ENCODE results near the gene ASIC2. TPM values are rescaled to one million over a fixed set of nuclear protein-coding genes. Genes with fewer than 3 reads are reported as not detected.
"Not testable (repeated sequence)": the region's sequence is repeated elsewhere in the genome, so short reads cannot be mapped to it uniquely, and the experiment has no call there.

The ASIC2 gene
- total RNA-seq, 2 experiments from 2014 or later: not detected

DNA sequence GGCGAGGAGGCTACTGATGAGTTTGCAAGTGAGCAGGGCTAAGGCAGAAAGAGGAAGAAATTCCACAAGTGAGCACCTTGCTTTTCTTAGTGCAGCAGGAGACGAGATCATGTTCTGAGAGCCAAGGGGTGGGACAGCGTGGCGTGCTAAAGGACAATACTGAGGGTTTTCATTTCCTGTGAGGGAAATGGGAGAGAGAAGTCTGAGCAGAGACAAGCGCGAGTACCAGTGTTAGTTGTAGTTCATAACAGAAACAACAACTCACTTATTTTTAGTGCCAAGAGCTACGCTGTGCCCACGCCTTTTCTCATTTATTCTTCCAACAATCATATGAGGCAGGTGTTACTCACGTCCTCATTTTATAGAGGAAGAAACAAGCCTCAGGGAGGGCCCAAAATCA, 299.1 kb downstream of the ASIC2 start:
- Mint-ChIP-seq H3K27ac (no peak overlapping the region), H3K4me3 (no peak overlapping the region), H3K4me1 (peaks cover 8% of the 10 kb centered on the region), H3K9me3 (ENCODE audit: low read depth) (peaks cover 1% of the 10 kb centered on the region), H3K27me3 (peaks cover 17% of the 10 kb centered on the region), H3K36me3 (no peaks in the 10 kb centered on the region)
- CTCF ChIA-PET: no interaction called here
- DNase-seq (no peak), ATAC-seq (no peak)

DNA sequence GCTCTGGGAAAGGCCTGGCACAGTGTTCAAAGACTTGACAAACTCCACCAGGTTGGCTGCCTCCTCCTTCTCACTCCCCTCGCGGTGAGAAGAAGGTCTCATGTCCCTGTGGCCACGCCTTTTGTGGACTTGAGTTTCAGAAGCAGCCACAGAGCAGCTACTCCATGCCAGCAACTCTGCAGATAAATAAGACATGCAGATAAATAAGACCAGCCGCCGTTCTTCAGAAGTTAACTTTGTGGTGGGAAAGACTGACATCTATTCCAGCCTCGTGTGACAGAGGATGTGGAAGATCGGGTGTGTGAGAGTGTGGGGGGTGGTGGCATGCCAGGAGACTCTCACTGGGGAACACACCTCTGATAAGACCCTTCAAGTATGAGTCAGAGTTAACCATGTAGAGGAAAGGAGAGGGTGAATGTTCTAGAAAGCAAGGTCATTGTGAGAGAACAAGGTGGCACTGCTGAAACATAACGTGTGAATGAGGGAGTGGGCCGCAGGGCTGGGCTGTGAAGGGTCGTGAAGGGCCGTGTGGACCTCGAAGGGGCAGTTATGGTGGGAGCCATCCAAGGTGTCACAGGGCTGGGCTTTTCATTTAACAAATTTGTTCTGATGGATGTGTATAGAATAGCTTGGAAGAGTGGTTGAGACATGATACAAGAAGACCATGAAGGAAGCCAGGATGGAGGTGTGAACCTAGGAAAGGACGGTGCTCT, 300.6 kb downstream of the ASIC2 start:
- Mint-ChIP-seq H3K36me3 (peaks cover 5% of the 10 kb centered on the region), H3K4me1 (peaks cover 4% of the 10 kb centered on the region), H3K27me3 (peaks cover 10% of the 10 kb centered on the region), H3K9me3 (ENCODE audit: low read depth) (peaks cover 7% of the 10 kb centered on the region), H3K4me3 (no peak overlapping the region), H3K27ac (no peak overlapping the region)
- CTCF ChIA-PET: interaction anchor here (0.8 kb wide), 1 partner anchor 56 kb away, joined by 3 read pairs; no protein-coding TSS in a partner anchor
- ATAC-seq (no peak), DNase-seq (no peak)

DNA sequence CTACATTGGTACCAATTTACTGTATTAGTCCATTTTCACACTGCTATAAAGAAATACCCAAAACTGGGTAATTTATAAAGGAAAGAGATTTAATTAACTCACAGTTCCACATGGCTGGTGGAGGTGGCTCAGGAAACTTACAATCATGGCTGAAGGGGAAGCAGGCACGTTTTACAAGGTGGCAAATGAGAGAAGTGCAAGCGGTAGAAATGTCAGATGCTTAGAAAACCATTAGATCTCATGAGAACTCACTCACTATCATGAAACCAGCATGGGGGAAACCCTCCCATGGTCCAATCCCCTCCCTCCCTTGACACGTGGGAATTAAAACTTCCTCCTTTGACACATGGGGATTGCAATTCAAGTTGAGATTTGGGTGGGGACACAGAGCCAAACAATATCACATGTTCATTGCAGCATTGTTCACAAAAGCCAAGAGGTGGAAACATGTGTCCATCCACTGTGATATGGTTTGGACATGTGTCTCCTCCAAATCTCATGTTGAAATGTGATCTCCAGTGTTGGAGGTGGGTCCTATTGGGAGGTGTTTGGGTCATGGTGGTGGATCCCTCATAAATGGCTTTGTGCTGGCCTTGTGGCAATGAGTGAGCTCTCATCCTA, 304.5 kb downstream of the ASIC2 start:
- CTCF ChIA-PET: interaction anchor here (1.8 kb wide), 1 partner anchor 10 kb away, joined by 8 read pairs; no protein-coding TSS in a partner anchor
- no peak for ATAC-seq
- H3K4me1 Mint-ChIP-seq: peaks cover 4% of the 10 kb centered on the region
- no peak for DNase-seq
- H3K36me3 Mint-ChIP-seq: peaks cover 5% of the 10 kb centered on the region
- H3K27me3 Mint-ChIP-seq: peaks cover 16% of the 10 kb centered on the region
- H3K9me3 Mint-ChIP-seq (ENCODE audit: low read depth): peaks cover 12% of the 10 kb centered on the region
- no peak overlapping the region for H3K27ac Mint-ChIP-seq
- H3K4me3 Mint-ChIP-seq: no peak overlapping the region

DNA sequence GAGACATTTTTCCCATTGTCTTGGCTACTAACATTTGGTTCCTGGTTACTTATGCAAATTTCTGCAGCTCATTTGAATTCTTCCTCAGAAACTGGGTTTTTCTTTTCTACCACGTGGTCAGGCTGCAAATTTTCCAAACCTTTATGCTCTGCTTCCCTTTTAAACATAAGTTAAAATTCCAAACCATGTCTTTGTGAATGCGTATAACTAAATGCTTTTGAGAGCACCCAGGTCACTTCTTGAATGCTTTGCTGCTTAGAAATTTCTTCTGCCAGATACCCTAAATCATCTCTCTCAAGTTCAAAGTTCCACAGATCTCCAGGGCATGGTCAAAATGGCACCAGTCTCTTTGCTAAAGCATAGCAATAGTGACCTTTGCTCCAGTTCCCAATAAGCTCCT, 305.2 kb downstream of the ASIC2 start:
- not testable (repeated sequence) for H3K4me3 Mint-ChIP-seq, ATAC-seq, H3K36me3 Mint-ChIP-seq, H3K27ac Mint-ChIP-seq, DNase-seq, H3K4me1 Mint-ChIP-seq
- CTCF ChIA-PET: interaction anchor here (1.3 kb wide), 1 partner anchor 10 kb away, joined by 4 read pairs; no protein-coding TSS in a partner anchor
- peaks cover 16% of the 10 kb centered on the region for H3K27me3 Mint-ChIP-seq
- peaks cover 12% of the 10 kb centered on the region for H3K9me3 Mint-ChIP-seq (ENCODE audit: low read depth)

DNA sequence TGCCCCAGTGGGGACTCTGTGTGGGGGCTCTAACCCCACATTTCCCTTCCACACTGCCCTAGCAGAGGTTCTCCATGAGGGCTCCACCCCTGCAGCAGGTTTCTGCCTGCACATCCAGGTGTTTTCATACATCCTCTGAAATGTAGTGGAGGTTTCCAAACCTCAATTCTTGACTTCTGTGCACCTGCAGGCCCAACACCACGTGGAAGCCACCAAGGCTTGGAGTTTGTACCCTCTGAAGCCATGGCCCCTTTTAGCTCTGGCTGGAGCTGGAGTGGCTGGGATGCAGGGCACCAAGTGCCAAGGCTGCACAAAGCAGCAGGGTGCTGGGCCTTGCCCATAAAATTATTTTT, 305.7 kb downstream of the ASIC2 start:
- not testable (repeated sequence) for DNase-seq, H3K27ac Mint-ChIP-seq, H3K4me1 Mint-ChIP-seq, H3K36me3 Mint-ChIP-seq, ATAC-seq, H3K4me3 Mint-ChIP-seq
- CTCF ChIA-PET: interaction anchor here (1.3 kb wide), 1 partner anchor 11 kb away, joined by 4 read pairs; no protein-coding TSS in a partner anchor
- Mint-ChIP-seq H3K9me3 (ENCODE audit: low read depth) (peaks cover 12% of the 10 kb centered on the region), H3K27me3 (peaks cover 16% of the 10 kb centered on the region)

DNA sequence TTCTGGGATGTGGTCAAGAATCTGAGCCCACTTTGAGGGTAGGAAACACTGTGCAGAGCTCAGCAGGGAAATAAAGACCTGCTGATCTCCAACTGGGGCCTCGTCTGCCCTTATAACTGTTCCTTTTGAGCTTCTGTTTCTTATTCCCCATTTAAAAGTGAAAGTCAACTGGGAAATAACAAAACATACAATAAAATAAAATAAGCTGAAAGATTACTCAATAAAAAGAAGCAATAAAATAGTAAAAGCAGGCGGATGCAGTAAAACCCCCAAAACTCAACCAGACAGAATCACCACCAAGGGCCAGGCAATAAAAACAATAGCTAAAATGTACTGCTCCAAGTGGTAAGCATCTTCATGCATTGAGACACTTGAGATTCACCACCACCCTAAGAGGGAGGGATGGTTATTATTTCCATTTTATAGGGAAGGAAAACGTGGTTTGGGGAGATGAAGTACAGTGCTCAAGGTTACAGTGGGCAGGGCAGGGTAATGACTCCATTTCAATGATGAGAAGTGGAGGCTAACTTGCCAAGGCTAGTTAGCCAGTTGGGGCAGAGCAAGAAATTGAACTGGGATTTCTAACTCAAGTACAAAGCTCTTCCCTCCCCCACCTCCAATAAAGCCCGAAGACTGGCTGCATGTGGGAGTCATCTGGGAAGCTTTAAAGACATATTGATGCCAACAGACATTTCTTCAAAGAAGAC, 307.9 kb downstream of the ASIC2 start:
- Mint-ChIP-seq H3K9me3 (ENCODE audit: low read depth) (peaks cover 17% of the 10 kb centered on the region), H3K4me3 (no peak overlapping the region), H3K27ac (no peak overlapping the region), H3K27me3 (peaks cover 19% of the 10 kb centered on the region), H3K4me1 (no peaks in the 10 kb centered on the region), H3K36me3 (peaks cover 5% of the 10 kb centered on the region)
- CTCF ChIA-PET: interaction anchor here (1.6 kb wide), 1 partner anchor 13 kb away, joined by 6 read pairs; no protein-coding TSS in a partner anchor
- no peak for DNase-seq
- no peak for ATAC-seq

DNA sequence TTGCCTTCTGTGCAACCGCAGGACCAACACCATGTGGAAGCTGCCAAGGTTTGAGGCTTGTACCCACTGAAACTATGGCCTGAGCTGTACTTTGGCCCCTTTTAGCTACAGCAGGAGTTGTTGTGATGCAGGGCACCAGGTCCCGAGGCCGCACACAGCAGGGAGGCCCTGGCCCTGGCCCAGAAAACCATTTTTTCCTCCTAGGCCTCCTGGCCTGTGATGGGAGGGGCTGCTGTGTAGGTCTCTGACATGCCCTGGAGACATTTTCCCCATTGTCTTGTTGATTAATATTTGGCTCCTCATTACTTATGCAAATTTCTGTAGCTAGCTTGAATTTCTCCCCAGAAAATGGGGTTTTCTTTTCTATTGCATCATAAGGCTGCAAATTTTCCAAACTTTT, 311.5 kb downstream of the ASIC2 start:
- H3K27me3 Mint-ChIP-seq: peaks cover 22% of the 10 kb centered on the region
- not testable (repeated sequence) for ATAC-seq; H3K9me3 Mint-ChIP-seq (ENCODE audit: low read depth); H3K27ac Mint-ChIP-seq; H3K4me1 Mint-ChIP-seq; DNase-seq; H3K36me3 Mint-ChIP-seq; H3K4me3 Mint-ChIP-seq
- CTCF ChIA-PET: interaction anchor here (1.2 kb wide), 1 partner anchor 17 kb away, joined by 3 read pairs; no protein-coding TSS in a partner anchor

DNA sequence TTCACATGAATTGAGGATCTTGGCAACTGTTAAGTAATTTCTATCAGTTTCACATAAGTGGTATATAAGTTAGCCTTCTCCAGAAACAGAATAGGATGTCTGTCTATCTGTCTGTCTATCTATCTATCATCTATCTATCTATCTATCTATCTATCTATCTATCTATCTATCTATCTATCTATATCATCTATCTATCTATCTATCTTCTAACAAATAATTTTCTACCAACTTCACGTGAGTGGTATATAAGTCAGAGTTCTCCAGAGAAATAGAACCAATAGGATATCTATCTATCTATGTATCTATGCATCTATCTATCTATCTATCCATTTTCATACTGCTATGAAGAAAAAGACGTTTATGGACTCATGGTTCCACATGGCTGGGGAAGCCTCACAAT, 312.9 kb downstream of the ASIC2 start:
- H3K27me3 Mint-ChIP-seq: peaks cover 22% of the 10 kb centered on the region
- no peaks in the 10 kb centered on the region for H3K4me1 Mint-ChIP-seq
- no peak overlapping the region for H3K4me3 Mint-ChIP-seq
- CTCF ChIA-PET: interaction anchor here (1.9 kb wide), 1 partner anchor 18 kb away, joined by 6 read pairs; no protein-coding TSS in a partner anchor
- peaks cover 5% of the 10 kb centered on the region for H3K9me3 Mint-ChIP-seq (ENCODE audit: low read depth)
- no peak overlapping the region for H3K27ac Mint-ChIP-seq
- DNase-seq: no peak
- no peaks in the 10 kb centered on the region for H3K36me3 Mint-ChIP-seq
- no peak for ATAC-seq

DNA sequence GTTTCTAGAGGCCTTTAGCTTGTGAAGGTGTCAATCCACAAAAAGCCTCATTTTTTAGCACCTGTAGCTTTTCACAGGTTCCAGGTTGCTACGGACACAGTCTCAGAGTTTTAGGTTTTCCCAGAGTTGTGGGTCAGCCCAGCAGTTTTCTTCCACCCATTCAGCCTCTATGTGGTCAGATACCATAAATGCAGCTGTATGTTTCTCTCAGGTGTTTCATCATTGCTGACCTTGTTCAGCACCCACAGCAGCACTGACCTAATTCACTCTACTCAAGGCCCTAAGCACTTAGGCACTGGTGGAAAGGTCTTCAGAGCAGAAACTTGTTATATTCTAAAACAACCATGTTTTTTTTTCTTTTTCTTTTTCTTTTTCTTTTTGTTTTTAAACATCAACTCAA, 316.5 kb downstream of the ASIC2 start:
- no peak for DNase-seq
- Mint-ChIP-seq H3K4me3 (no peak overlapping the region), H3K27me3 (peaks cover 14% of the 10 kb centered on the region), H3K27ac (no peak overlapping the region), H3K9me3 (ENCODE audit: low read depth) (no peaks in the 10 kb centered on the region), H3K4me1 (peaks cover 3% of the 10 kb centered on the region), H3K36me3 (no peaks in the 10 kb centered on the region)
- CTCF ChIA-PET: interaction anchor here (1.1 kb wide), 1 partner anchor 23 kb away, joined by 3 read pairs; no protein-coding TSS in a partner anchor
- no peak for ATAC-seq

DNA sequence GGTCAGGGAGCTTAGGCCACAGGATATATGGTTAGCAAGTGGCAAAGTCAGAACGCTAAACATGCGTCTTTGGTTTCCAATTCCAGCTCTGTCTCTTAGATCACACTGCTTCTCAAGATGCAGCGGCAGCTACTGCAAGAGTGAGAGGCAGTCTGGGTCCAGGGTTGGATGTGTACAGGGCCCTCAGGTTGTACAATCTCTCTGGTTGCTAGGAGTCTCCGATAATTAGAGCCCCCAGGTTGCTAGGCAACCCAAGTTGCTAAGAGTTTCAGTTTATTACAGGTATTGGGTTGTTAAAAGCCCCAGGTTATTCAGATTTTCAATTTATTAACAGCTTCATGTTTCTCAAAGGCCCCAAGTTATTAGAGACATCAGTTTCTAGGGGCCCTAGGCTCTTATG, 317.0 kb downstream of the ASIC2 start:
- DNase-seq: no peak
- CTCF ChIA-PET: interaction anchor here (1.1 kb wide), 1 partner anchor 23 kb away, joined by 3 read pairs; no protein-coding TSS in a partner anchor
- H3K36me3 Mint-ChIP-seq: peaks cover under 1% of the 10 kb centered on the region

DNA sequence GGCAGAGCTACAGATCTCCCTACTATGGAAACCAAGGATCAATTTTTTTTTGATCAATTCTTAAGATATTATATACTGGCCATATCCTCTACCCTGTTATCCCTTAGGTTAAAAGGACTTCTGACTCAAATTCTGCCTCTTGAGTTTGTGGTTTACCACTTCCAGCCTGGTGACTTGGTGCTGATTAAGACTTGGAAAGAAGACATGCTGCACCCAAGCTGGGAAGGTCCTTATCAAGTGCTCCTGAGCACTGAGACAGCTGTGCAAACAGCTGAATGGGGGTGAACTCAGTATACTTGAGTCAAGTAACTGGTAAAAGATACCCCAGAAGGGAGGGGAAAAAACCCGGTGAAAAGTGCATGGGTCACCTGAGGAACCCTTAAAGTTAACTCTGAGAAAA, 321.9 kb downstream of the ASIC2 start:
- CTCF ChIA-PET: interaction anchor here (0.8 to 1.7 kb wide), 4 partner anchors 28 to 188 kb away, joined by 3 to 9 read pairs (median 4); partner anchors contain the start of gene MYO1D
- Mint-ChIP-seq H3K9me3 (ENCODE audit: low read depth) (no peaks in the 10 kb centered on the region), H3K4me1 (peaks cover 22% of the 10 kb centered on the region), H3K27me3 (peaks cover 24% of the 10 kb centered on the region), H3K36me3 (peaks cover 3% of the 10 kb centered on the region), H3K4me3 (no peak overlapping the region), H3K27ac (peak overlapping the region; percentile 59)
- ATAC-seq (peak; percentile 91), DNase-seq (peak; percentile 83)

More for the DNA sequence above, 317.0 kb downstream of the ASIC2 start:
- Mint-ChIP-seq H3K27ac (no peak overlapping the region), H3K27me3 (peaks cover 14% of the 10 kb centered on the region), H3K9me3 (ENCODE audit: low read depth) (no peaks in the 10 kb centered on the region), H3K4me1 (peaks cover 8% of the 10 kb centered on the region), H3K4me3 (no peak overlapping the region)
- no peak for ATAC-seq

DNA sequence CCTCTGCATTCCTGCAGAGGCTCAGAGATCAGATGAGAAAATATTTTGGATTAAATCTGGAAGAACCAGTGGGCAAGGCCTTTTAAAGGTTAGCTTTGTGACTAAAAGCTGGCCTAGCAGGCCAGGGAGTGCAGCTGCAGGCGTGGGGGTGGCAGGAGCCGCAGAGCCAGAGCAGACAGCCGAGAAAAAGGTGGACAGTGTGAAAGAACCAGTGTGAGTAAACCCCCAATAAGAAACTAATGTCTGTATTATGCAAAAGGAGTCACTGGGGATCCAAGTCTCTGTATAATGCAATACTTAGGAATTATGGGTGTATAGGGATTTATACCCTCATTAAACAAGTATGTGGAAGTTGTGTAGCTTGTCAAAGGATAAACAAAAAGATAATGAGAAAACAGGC, 322.8 kb downstream of the ASIC2 start:
- H3K9me3 Mint-ChIP-seq (ENCODE audit: low read depth): no peaks in the 10 kb centered on the region
- H3K27me3 Mint-ChIP-seq: peaks cover 30% of the 10 kb centered on the region
- no peak for ATAC-seq
- H3K4me1 Mint-ChIP-seq: peaks cover 22% of the 10 kb centered on the region
- H3K4me3 Mint-ChIP-seq: no peak overlapping the region
- CTCF ChIA-PET: interaction anchor here (1.6 kb wide), 1 partner anchor 29 kb away, joined by 3 read pairs; no protein-coding TSS in a partner anchor
- peaks cover 5% of the 10 kb centered on the region for H3K36me3 Mint-ChIP-seq
- DNase-seq: no peak
- no peak overlapping the region for H3K27ac Mint-ChIP-seq

DNA sequence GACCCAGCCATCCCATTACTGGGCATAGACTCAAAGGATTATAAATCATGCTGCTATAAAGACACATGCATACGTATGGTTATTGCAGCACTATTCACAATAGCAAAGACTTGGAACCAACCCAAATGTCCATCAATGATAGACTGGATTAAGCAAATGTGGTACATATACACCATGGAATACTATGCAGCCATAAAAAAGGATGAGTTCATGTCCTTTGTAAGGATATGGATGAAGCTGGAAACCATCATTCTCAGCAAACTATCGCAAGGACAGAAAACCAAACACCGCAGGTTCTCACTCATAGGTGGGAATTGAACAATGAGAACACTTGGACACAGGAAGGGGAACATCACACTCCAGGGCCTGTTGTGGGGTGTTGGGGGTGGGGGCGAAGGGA, 323.9 kb downstream of the ASIC2 start:
- CTCF ChIA-PET; H3K27ac Mint-ChIP-seq; H3K4me3 Mint-ChIP-seq; H3K9me3 Mint-ChIP-seq (ENCODE audit: low read depth); ATAC-seq; H3K36me3 Mint-ChIP-seq; DNase-seq: not testable (repeated sequence)
- Mint-ChIP-seq H3K27me3 (peaks cover 40% of the 10 kb centered on the region), H3K4me1 (peaks cover 24% of the 10 kb centered on the region)
